IPS-NIHi11 (cell line): ENCODE measurements around the gene PODXL2.
A peak's percentile ranks its signal among the peaks of the same experiment; 100 is the strongest.
"Not testable (repeated sequence)": the region's sequence is repeated elsewhere in the genome, so short reads cannot be mapped to it uniquely, and the experiment has no call there.

Experiments
- DNase-seq: peaks from one replicate; pipeline ENCODE4 v3.0.0; 2012; ENCODE audit warnings: mixed read lengths, low spot score

The PODXL2 gene

GRCh38 chr3:127605547-127605946 lies 23.4 kb upstream of the PODXL2 start:
- DNase-seq, result not testable (repeated sequence)

GRCh38 chr3:127606086-127606805 lies 22.7 kb upstream of the PODXL2 start:
- DNase-seq, result no peak

- no peak for DNase-seq
These were observed 21.9 kb upstream of the PODXL2 start for GRCh38 chr3:127606981-127607595.

- DNase-seq, result no peak
These were observed 21.2 kb upstream of the PODXL2 start for GRCh38 chr3:127607675-127608361.

GRCh38 chr3:127608362-127608718 lies 20.6 kb upstream of the PODXL2 start:
- DNase-seq, result no peak

GRCh38 chr3:127610105-127610504 lies 18.9 kb upstream of the PODXL2 start:
- no peak for DNase-seq

- no peak for DNase-seq
These were observed 17.7 kb upstream of the PODXL2 start for GRCh38 chr3:127611251-127611650.

GRCh38 chr3:127612966-127613365 lies 16.0 kb upstream of the PODXL2 start:
- no peak for DNase-seq

- DNase-seq, result no peak
These were observed 15.6 kb upstream of the PODXL2 start for GRCh38 chr3:127613406-127613805.

- peak; percentile 19 for DNase-seq
These were observed 13.9 kb upstream of the PODXL2 start for GRCh38 chr3:127614928-127615589.

GRCh38 chr3:127615631-127616305 lies 13.2 kb upstream of the PODXL2 start:
- DNase-seq, result no peak

- no peak for DNase-seq
These were observed 12.0 kb upstream of the PODXL2 start for GRCh38 chr3:127616836-127617605.

- DNase-seq, result no peak
These were observed 10.1 kb upstream of the PODXL2 start for GRCh38 chr3:127618891-127619290.

GRCh38 chr3:127620637-127621375 lies 8.2 kb upstream of the PODXL2 start:
- no peak for DNase-seq

- DNase-seq, result no peak
These were observed 7.0 kb upstream of the PODXL2 start for GRCh38 chr3:127622031-127622430.

- DNase-seq, result no peak
These were observed 6.0 kb upstream of the PODXL2 start for GRCh38 chr3:127622772-127623576.

GRCh38 chr3:127624063-127624462 lies 4.9 kb upstream of the PODXL2 start:
- DNase-seq, result no peak

- no peak for DNase-seq
These were observed 3.2 kb upstream of the PODXL2 start for GRCh38 chr3:127625821-127626220.

GRCh38 chr3:127628426-127628787 lies 578 bp upstream of the PODXL2 start:
- DNase-seq, result no peak
